Fibroblast of lung (primary cell): ENCODE data around the gene TNFAIP2. TPM values are rescaled to one million over a fixed set of nuclear protein-coding genes. Genes with fewer than 3 reads are reported as not detected.

Experiments
- DNase-seq, 2 donors: peaks; one replicate each; pipeline versions ENCODE4 v3.0.0 to v3.0.0-alpha.2; 2010; ENCODE audit warnings: low read depth in 2 of 2
- H2AFZ ChIP-seq: 2 replicates; pipeline ENCODE4 v1.5.1; 2012; ENCODE audit warnings: low read length, control low read depth, inconsistent platforms
- H3K27ac ChIP-seq: 2 replicates; pipeline ENCODE4 v1.5.1; 2011; ENCODE audit warnings: low read length, control low read depth; ENCODE audit not compliant: insufficient read depth
- H3K27me3 ChIP-seq: 2 replicates; pipeline ENCODE4 v1.5.1; 2011; ENCODE audit warnings: mild to moderate bottlenecking, low read length; ENCODE audit not compliant: control insufficient read depth, insufficient read depth
- H3K36me3 ChIP-seq: 2 replicates; pipeline ENCODE4 v1.5.1; 2011; ENCODE audit warnings: low read length; ENCODE audit not compliant: control insufficient read depth, insufficient read depth
- H3K4me1 ChIP-seq: 2 replicates; pipeline ENCODE4 v1.5.1; 2011; ENCODE audit warnings: low read length; ENCODE audit not compliant: control insufficient read depth, insufficient read depth; ENCODE audit errors: extremely low read depth
- H3K4me2 ChIP-seq: 2 replicates; pipeline ENCODE4 v1.5.1; 2011; ENCODE audit warnings: low read length, control low read depth; ENCODE audit not compliant: insufficient read depth; ENCODE audit errors: extremely low read depth
- H3K4me3 ChIP-seq, 4 experiments: fragments of 200-600 bp in 1 of 4; sonication (generic) in 1 of 4; replicated peaks in 1 of 4; 2 replicates each; pipeline ENCODE4 v1.5.1; 2011 to 2016; ENCODE audit warnings: low read length in 4 of 4, low read depth in 3 of 4, mild to moderate bottlenecking in 3 of 4, control low read depth in 2 of 4, inconsistent platforms in 1 of 4, mixed read lengths in 1 of 4; ENCODE audit not compliant: insufficient read depth in 1 of 4; ENCODE audit errors: control extremely low read depth in 1 of 4
- H3K79me2 ChIP-seq: 2 replicates; pipeline ENCODE4 v1.5.1; 2012; ENCODE audit warnings: mild to moderate bottlenecking, low read length, inconsistent platforms; ENCODE audit not compliant: control insufficient read depth, insufficient read depth
- H3K9ac ChIP-seq: 2 replicates; pipeline ENCODE4 v1.5.1; 2011; ENCODE audit warnings: mild to moderate bottlenecking, low read length, control low read depth; ENCODE audit not compliant: insufficient read depth
- H3K9me3 ChIP-seq: 2 replicates; pipeline ENCODE4 v1.5.1; 2012; ENCODE audit warnings: low read depth, low read length; ENCODE audit not compliant: control insufficient read depth, insufficient read depth
- H4K20me1 ChIP-seq: 2 replicates; pipeline ENCODE4 v1.5.1; 2011; ENCODE audit warnings: low read length; ENCODE audit not compliant: control insufficient read depth, insufficient read depth; ENCODE audit errors: extremely low read depth
- CTCF ChIP-seq, 2 donors: IDR thresholded peaks in 1 of 2; conservative IDR thresholded peaks in 1 of 2; 1 replicate in 1 of 2; 2 replicates in 1 of 2; pipeline ENCODE4 v1.5.1; 2011 to 2012; ENCODE audit warnings: low read length in 2 of 2, control low read depth in 1 of 2, inconsistent platforms in 1 of 2, low read depth in 1 of 2, mild to moderate bottlenecking in 1 of 2
- EZH2 ChIP-seq: IDR thresholded peaks from 2 replicates; pipeline ENCODE4 v1.5.1; 2012; ENCODE audit warnings: low read length, control low read depth, mild to moderate bottlenecking; ENCODE audit errors: missing control alignments
- polyA plus RNA-seq, 2 donors: library from polyadenylated mRNA; depleted of rRNA in 1 of 2; stranded (reverse) in 1 of 2; unstranded in 1 of 2; fragments of >200 nt; gene quantifications; 2 replicates each; pipeline ENCODE4 v1.2.1, GENCODE V29; 2011 to 2012; ENCODE audit warnings: missing spikeins in 1 of 2
- total RNA-seq: library from RNA; depleted of rRNA; stranded (reverse); fragments of >200 nt; gene quantifications from 2 replicates; pipeline ENCODE4 v1.2.1, GENCODE V29; 2014

The TNFAIP2 gene
- total and polyA plus RNA-seq, 2 donors (not counting 1 experiment from before 2014, with no cell fraction given), result 71.5 to 139 TPM

- Histone ChIP-seq H3K36me3 (peaks cover 34% of the 10 kb centered on the region), H3K9ac (no peak overlapping the region), H3K79me2 (peaks cover 10% of the 10 kb centered on the region), H3K4me3 (no peak overlapping the region), H3K9me3 (no peaks in the 10 kb centered on the region), H3K27ac (no peak overlapping the region), H3K4me2 (no peak overlapping the region), H3K4me1 (peaks cover 20% of the 10 kb centered on the region), H4K20me1 (no peaks in the 10 kb centered on the region), H3K27me3 (no peaks in the 10 kb centered on the region), H2AFZ (no peak overlapping the region)
- no peak for DNase-seq
- TF ChIP-seq CTCF (conservative IDR thresholded peaks at IDR 0.05 in 1 of 2, IDR thresholded peaks at IDR 0.05 in 1 of 2; ENCODE audit: low read depth in 1 of 2, low read length in 2 of 2), result no peak
- no peak for TF ChIP-seq EZH2
Observed at GRCh38 chr14:103128631-103129300, 5.5 kb downstream of the TNFAIP2 start.

- Histone ChIP-seq H3K4me3 (no peak overlapping the region), H3K4me1 (peaks cover 18% of the 10 kb centered on the region), H3K9ac (no peak overlapping the region), H3K27ac (no peak overlapping the region), H3K9me3 (no peaks in the 10 kb centered on the region), H4K20me1 (no peaks in the 10 kb centered on the region), H3K36me3 (peaks cover 36% of the 10 kb centered on the region), H3K27me3 (no peaks in the 10 kb centered on the region), H3K4me2 (no peak overlapping the region), H3K79me2 (peaks cover 5% of the 10 kb centered on the region), H2AFZ (no peak overlapping the region)
- DNase-seq, result no peak
- TF ChIP-seq CTCF (conservative IDR thresholded peaks at IDR 0.05 in 1 of 2, IDR thresholded peaks at IDR 0.05 in 1 of 2; ENCODE audit: low read depth in 1 of 2, low read length in 2 of 2), result no peak
- TF ChIP-seq EZH2, result no peak
Observed at GRCh38 chr14:103129301-103130016, 6.2 kb downstream of the TNFAIP2 start.

DNA sequence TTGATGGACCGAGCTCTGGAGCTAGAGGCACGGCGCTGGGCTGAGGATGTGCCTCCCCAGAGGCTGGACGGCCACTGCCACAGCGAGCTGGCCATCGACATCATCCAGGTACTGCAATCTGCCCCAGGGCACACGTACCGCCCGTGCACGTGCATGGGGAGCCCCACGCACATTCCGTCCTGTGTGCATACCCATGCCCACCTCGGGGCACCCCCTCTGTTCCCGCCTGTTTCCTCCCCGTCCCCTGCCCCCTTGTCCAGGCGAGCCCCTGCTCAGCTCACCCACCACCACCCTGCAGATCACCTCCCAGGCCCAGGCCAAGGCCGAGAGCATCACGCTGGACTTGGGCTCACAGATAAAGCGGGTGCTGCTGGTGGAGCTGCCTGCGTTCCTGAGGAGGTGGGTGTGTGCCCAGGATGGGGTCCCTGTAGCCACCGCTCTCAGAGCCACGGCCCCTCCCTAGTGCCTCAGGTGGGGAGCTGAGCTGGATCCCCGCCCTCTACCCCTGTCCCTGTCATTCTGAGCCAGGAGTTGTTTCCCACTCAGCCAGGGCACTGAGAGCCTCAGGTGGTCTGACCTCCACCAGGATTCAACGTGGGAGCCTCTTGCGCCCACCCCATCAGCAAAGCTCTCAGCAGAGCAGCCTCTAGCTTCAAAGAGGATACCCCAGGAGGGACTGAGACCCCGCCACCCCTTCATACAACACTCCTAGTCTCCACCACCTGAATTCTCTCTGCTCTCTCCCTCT, 6.9 kb downstream of the TNFAIP2 start:
- Histone ChIP-seq H3K9me3 (no peaks in the 10 kb centered on the region), H3K9ac (no peak overlapping the region), H3K4me1 (peaks cover 15% of the 10 kb centered on the region), H3K4me2 (no peak overlapping the region), H2AFZ (no peak overlapping the region), H3K4me3 (no peak overlapping the region), H3K79me2 (peaks cover 5% of the 10 kb centered on the region), H3K27ac (no peak overlapping the region), H3K36me3 (peaks cover 40% of the 10 kb centered on the region), H4K20me1 (no peaks in the 10 kb centered on the region), H3K27me3 (no peaks in the 10 kb centered on the region)
- TF ChIP-seq CTCF (conservative IDR thresholded peaks at IDR 0.05 in 1 of 2, IDR thresholded peaks at IDR 0.05 in 1 of 2; ENCODE audit: low read depth in 1 of 2, low read length in 2 of 2), result no peak
- no peak for TF ChIP-seq EZH2
- DNase-seq, result no peak
